ENCODE data around the gene SMIM35. TPM values are rescaled to one million over a fixed set of nuclear protein-coding genes. Genes with fewer than 3 reads are reported as not detected.

SMIM35 gene
- not detected for total RNA-seq
- under 1 TPM in 1 of 2 donors, not detected in 1; 0.08 TPM for polyA plus RNA-seq
- long read RNA-seq, donor 1 = 0 reads
- long read RNA-seq, donor 2 = 0 reads
- long read RNA-seq, donor 3 = 0 reads

- H3K9me3 ChIP-seq = no peaks in the 10 kb centered on the region
- H3K4me1 ChIP-seq (ENCODE audit: insufficient read depth) = no peaks in the 10 kb centered on the region
- 63 to 65% (median 64%) methylated on average over 5 of the region's 5 CpGs for WGBS, 3 donors
- H3K4me3 ChIP-seq = no peak within 1 kb of the TSS
- no peaks in the 10 kb centered on the region for H3K27me3 ChIP-seq
- H3K36me3 ChIP-seq = no peaks in the 10 kb centered on the region
- DNase-seq = no peak
- intact Hi-C loops (cut with DNase I) = no loop called here
- no peak within 1 kb of the TSS for H3K27ac ChIP-seq
- no peak for TF ChIP-seq EP300 (IDR thresholded peaks at IDR 0.05)
- no peak for TF ChIP-seq CTCF (IDR thresholded peaks at IDR 0.05)
- TF ChIP-seq POLR2A (IDR thresholded peaks at IDR 0.05) = no peak
Measured at GRCh38 chr11:118086913-118087768, at the start of gene SMIM35. Gene SMIM35, minus strand, starts transcription at chr11:118086963. Its CDS starts 206 bp downstream, at chr11:118086757.

- Histone ChIP-seq H3K27me3 (no peaks in the 10 kb centered on the region), H3K27ac (no peak overlapping the region), H3K4me1 (ENCODE audit: insufficient read depth) (no peaks in the 10 kb centered on the region), H3K9me3 (no peaks in the 10 kb centered on the region), H3K4me3 (no peak overlapping the region), H3K36me3 (no peaks in the 10 kb centered on the region)
- no peak for TF ChIP-seq CTCF (IDR thresholded peaks at IDR 0.05)
- no peak for TF ChIP-seq POLR2A (IDR thresholded peaks at IDR 0.05)
- no peak for TF ChIP-seq EP300 (IDR thresholded peaks at IDR 0.05)
- no peak for DNase-seq
- intact Hi-C loops (cut with DNase I) = no loop called here
- WGBS, 3 donors = 76 to 83% (median 80%) methylated on average over 2 of the region's 2 CpGs
Measured at GRCh38 chr11:118136341-118136740, 49.6 kb upstream of the SMIM35 start.

- Histone ChIP-seq H3K4me3 (no peak overlapping the region), H3K4me1 (ENCODE audit: insufficient read depth) (no peaks in the 10 kb centered on the region), H3K9me3 (no peaks in the 10 kb centered on the region), H3K27ac (no peak overlapping the region), H3K27me3 (no peaks in the 10 kb centered on the region), H3K36me3 (no peaks in the 10 kb centered on the region)
- intact Hi-C loops (cut with DNase I) = no loop called here
- no peak for DNase-seq
- 83 to 84% (median 83%) methylated on average over 3 to 5 of the region's 5 CpGs for WGBS, 3 donors
- TF ChIP-seq EP300 (IDR thresholded peaks at IDR 0.05) (no peak), POLR2A (IDR thresholded peaks at IDR 0.05) (no peak), CTCF (IDR thresholded peaks at IDR 0.05) (no peak)
Measured at GRCh38 chr11:118135796-118136165, 49.0 kb upstream of the SMIM35 start.

GRCh38 chr11:118135051-118135795 lies 48.5 kb upstream of the SMIM35 start:
- TF ChIP-seq EP300 (IDR thresholded peaks at IDR 0.05) (no peak), POLR2A (IDR thresholded peaks at IDR 0.05) (no peak), CTCF (IDR thresholded peaks at IDR 0.05) (no peak)
- Histone ChIP-seq H3K36me3 (no peaks in the 10 kb centered on the region), H3K27ac (no peak overlapping the region), H3K4me1 (ENCODE audit: insufficient read depth) (no peaks in the 10 kb centered on the region), H3K27me3 (no peaks in the 10 kb centered on the region), H3K9me3 (no peaks in the 10 kb centered on the region), H3K4me3 (no peak overlapping the region)
- 71 to 86% (median 76%) methylated on average over 7 of the region's 7 CpGs for WGBS, 3 donors
- no peak for DNase-seq
- intact Hi-C loops (cut with DNase I) = no loop called here
